Epithelial cell of esophagus (primary cell): Measurements from ENCODE around the gene KRT26.

Experiments used
- DNase-seq: peaks from one replicate; pipeline ENCODE4 v3.0.0; 2010; ENCODE audit warnings: low read depth
- H3K4me3 ChIP-seq: 2 replicates; pipeline ENCODE4 v1.5.1; 2011; ENCODE audit warnings: mild to moderate bottlenecking, low read length, control low read depth
- TF ChIP-seq, protein P1 (sequence below): IDR thresholded peaks from 2 replicates; pipeline ENCODE4 v1.5.1; 2011; ENCODE audit warnings: low read depth, mild to moderate bottlenecking, low read length, control low read depth, inconsistent platforms; ENCODE audit not compliant: insufficient read depth; ENCODE audit errors: missing control alignments

KRT26 gene

GRCh38 chr17:40720899-40721298 is 51.1 kb downstream of the KRT26 start:
- no peak overlapping the region for H3K4me3 ChIP-seq
- TF ChIP-seq, protein P1, sequence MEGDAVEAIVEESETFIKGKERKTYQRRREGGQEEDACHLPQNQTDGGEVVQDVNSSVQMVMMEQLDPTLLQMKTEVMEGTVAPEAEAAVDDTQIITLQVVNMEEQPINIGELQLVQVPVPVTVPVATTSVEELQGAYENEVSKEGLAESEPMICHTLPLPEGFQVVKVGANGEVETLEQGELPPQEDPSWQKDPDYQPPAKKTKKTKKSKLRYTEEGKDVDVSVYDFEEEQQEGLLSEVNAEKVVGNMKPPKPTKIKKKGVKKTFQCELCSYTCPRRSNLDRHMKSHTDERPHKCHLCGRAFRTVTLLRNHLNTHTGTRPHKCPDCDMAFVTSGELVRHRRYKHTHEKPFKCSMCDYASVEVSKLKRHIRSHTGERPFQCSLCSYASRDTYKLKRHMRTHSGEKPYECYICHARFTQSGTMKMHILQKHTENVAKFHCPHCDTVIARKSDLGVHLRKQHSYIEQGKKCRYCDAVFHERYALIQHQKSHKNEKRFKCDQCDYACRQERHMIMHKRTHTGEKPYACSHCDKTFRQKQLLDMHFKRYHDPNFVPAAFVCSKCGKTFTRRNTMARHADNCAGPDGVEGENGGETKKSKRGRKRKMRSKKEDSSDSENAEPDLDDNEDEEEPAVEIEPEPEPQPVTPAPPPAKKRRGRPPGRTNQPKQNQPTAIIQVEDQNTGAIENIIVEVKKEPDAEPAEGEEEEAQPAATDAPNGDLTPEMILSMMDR, result no peak
- no peak for DNase-seq

- TF ChIP-seq, protein P1, result no peak
- DNase-seq, result no peak
- no peak overlapping the region for H3K4me3 ChIP-seq
Measured at GRCh38 chr17:40718930-40719329, 53.1 kb downstream of the KRT26 start.

DNA sequence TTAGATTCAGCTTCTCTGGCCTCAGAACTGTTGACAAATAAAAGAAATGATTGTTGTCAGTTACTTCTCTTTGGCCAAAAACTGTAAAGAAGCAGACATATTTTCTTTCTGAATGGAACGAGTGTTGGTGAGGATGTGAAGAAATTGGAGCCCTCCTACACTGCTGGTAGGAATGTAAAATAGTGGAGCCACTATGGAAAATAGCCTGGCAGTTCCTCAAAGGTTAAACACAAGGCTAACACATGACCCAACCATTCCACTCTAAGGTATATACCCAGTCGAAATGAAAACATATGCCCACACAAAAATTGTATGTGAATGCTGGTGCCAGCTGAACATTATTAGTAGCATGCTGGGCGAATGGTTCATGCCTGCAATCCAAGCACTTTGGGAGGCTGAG is 54.2 kb downstream of the KRT26 start:
- H3K4me3 ChIP-seq, result no peak overlapping the region
- TF ChIP-seq, protein P1, result no peak
- DNase-seq, result no peak
